DMS53 treated with DMSO at 0.1 percent for 48 hours (cell line): Measurements from ENCODE around the gene OPTC.
A peak's percentile ranks its signal among the peaks of the same experiment; 100 is the strongest.

Experiments
- DNase-seq: peaks from one replicate; lab custom pipeline; 2025; ENCODE audit not compliant: unreplicated experiment; lab: John Stamatoyannopoulos, UW

Gene OPTC

DNA sequence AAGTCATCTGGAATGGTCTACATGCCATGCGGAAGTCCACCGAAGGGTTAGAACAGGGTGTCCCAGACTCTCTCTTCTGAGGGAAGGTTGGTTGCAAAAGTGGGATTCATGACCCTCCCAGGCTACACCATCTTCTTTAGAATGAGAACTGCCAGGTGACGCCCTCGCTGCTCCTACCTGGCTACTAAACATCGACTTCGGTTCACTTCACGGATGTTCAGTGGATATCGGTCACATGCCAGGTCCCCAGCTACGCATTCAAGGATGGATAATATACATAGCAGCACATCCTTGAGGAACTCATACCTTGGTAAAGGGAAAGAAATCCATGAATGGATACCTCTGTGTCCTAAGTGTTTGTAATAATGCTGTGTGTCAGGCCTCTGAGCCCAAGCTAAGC lies 3.3 kb upstream of the OPTC start:
- DNase-seq, result no peak

DNA sequence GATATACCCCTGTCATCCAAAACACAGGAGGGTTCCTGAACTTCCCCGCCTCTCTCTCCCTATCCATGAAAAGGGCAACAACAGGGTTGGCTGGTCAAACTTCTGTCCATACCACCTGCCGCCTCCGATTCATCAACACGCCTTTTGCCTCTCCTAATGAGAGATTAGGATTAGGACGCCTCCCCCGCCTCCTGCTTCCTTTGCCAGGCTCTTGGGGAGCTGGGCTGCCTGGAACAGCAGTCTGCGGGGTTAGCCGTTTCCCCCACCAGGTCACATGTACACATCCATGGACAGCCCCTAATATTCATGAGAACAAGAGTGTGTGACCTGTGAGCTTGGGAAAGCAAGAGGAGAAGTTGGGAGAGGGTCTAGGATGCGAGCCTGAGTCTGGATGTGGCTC lies 2.3 kb upstream of the OPTC start:
- DNase-seq, result no peak

DNA sequence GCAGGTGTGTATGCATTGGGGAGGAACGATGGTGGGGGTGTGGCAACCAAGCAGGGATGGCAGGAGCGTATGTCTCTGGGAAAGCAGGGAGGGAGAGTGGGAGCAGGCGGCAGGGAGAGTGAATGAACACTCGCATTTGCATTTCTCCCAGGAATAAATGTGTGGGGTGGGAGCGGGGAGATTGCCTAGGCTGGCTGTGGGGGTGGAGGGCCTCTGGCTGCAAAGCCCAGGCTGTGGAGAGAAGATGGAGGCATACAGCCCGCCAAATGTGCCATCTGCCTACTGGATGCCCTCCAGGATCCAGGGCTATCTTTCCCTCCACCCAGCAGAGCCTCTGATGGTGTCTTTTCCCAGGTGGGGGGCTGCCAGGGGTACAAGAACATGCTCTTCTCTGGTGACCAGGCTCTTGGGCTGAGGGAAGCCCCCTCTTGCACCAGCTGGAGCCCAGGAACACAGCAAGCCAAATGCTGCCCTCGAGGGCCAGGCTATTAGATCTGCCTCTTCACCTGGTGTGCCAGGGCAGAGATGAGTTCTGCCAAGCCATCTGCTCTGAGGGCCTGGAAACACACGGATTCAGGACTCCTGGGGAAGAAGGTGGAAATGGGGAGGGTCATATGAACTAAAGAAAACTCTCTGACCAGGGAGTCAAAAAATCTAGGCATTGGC lies 1.7 kb upstream of the OPTC start:
- no peak for DNase-seq

DNA sequence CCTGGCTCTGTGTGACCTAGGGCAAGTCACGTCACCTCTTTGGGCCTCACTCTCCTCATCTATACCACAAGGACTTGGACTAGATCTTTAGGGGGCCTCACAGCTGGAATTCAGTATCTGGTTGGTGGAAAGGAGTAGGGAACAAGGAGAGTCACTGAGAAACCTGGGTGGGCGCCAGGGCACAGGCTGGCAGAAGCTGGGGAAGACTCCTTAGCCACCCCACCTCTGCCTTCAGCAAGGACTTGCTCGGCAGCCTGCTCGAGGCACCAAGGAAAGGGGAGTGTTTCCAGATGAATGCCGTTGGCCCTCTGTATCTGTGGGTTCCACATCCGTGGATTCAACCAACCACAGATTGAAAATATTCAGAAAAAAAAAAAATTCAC lies 1.2 kb upstream of the OPTC start:
- DNase-seq, result no peak

DNA sequence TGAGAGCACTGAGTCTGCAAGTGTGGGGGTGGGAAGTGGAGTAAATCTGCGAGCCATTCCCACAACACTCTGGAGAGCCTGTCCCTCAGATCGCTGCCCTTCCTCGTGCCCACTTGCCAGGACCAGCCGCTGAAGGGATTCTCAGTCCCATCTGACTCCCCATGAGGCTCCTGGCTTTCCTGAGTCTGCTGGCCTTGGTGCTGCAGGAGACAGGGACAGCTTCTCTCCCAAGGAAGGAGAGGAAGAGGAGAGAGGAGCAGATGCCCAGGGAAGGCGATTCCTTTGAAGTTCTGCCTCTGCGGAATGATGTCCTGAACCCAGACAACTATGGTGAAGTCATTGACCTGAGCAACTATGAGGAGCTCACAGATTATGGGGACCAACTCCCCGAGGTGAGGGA lies 1.9 kb downstream of the OPTC start:
- no peak for DNase-seq

DNA sequence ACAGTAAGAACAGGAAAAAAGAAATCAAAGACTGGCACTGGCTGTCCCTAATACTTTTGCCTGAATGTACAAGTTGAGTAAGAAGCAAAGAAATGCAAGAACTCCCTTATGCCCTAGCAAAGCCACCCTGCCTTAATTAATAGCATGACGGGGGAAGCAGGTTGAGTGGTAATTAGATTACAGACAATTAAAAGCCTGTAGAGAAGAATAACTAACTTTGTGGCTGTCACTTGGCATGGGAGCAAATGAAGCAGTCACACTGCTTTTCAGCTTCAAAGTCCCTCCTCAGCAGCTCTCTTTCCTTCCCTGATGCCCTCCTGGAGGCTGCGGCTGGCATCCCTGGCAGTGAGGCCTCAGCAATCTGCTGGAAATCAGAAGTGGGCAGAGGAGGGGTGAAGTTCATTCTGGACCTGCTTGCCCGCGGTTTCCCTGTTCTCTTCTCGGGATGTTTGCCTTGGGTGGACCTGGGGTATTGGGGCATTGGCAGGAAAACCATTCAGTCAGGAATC lies 3.4 kb downstream of the OPTC start:
- no peak for DNase-seq

DNA sequence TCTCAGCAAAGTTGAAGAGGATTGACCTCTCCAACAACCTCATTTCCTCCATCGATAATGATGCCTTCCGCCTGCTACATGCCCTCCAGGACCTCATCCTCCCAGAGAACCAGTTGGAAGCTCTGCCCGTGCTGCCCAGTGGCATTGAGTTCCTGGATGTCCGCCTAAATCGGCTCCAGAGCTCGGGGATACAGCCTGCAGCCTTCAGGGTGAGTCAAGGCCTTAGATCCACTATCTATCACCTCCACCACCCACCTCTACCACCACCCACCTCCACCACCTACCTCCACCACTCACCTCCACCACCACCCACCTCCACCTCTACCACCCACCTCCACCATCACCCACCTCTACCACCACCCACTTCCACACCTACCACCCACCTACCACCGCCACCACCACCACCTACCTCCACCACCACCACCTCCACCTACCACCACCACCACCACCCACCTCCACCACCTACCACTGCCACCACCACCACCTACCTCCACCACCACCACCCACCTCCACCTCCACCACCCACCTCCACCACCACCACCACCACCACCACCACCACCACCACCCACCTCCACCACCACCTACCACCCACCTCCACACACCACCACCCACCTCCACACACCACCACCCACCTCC lies 5.8 kb downstream of the OPTC start:
- DNase-seq, result no peak

DNA sequence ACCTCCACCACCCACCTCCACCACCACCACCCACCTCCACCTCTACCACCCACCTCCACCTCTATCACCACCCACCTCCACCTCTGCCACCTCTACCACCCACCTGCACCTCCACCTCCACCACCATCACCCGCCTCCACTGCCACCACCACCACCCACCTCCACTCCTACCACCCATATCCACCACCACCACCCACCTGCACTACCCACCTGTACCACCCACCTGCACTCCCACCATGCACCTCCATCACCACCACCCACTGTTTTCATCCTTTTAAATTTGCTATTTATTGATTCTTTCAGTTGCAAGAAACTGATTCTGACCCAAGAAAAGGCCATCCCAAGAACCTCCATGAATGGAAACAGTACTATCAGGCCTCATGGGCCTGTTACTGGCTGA lies 6.3 kb downstream of the OPTC start:
- no peak for DNase-seq

DNA sequence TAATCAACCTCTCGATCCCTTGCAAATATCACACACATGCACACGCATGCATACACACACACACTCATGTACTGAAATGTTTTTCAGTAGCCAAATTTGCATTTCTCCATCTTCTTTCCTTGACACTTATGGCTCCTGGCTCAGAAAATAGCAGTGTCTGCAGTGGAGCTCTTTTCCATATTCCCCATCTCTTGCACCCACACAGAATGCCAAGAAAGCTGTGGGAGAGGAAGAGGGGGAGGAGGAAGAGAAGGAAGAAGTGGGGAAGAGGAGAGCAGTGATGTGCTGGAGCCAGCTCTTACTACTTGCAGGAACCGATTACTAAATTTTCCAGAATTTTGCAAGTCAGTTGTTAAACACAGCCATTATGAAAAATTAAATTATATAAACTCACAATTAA lies 9.9 kb downstream of the OPTC start:
- DNase-seq, result no peak

DNA sequence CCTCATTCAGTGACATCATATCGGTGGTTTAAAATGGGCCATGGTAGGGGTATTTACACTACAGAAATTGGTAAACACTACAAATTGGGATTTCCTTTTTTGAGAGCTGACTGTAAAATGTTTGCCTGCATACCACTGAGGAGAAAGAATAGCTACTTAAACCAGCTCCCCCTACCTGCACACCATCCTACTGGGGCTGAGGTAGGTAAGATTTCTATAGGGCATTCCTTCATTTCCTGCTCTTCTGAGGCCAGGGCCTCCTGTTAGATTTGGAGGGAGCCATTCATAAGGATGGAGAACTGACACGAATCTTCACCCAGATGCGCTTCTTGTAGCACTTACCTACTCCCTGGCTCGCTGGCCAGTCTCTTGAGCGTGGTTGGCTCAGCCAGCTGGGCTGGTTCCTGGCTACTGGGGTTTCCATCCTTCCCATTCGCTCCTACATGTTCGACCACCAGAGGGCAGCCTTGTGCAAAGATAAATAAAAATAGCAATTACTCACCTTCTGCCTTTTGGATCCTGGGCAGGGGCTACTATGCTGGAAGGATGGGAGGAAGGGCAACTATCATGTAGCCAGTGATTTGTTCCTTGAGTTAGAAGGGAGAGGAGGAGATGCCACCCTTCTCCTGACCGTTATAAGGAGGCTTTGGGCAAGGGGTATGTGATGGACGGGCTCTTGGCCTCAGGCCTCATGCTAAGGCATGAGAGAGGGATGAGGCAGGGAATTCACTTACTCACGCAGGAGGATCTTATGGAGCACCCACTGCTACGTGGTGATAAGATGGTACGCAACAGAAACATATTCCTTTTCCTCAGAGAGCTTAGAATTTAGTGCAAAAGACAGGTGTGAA lies 10.7 kb downstream of the OPTC start:
- peak; percentile 77 for DNase-seq

DNA sequence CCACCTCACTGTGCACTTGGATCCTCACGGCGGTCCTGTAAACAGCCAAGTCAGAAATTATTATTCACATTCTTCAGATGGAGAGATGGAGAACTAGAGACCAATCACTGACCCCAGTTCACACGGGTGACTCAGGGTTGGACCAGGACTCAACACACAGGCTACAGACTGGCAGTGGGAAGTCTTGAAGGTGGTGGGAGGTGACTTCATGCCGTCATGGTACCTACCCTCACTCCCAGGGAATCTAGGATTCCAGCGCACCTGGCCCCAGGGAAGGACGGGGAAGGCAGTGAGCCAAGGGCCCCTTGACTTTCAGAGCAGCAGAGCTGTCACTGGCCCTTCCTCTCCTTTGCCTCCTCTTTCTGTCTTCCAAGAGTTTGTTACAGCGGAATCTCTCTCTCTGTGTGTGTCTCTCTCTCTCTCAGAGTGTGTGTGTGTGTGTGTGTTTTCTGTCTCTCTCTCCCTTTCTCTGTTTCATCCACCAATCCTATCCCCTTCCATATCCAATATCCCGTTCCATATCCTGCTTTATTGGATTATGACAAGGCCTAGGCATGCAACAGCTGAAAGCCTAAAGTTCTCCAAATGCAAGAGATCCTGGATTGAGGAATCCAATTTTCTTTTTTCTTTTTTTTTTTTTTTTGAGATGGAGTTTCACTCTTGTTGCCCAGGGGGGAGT lies 11.7 kb downstream of the OPTC start:
- no peak for DNase-seq

DNA sequence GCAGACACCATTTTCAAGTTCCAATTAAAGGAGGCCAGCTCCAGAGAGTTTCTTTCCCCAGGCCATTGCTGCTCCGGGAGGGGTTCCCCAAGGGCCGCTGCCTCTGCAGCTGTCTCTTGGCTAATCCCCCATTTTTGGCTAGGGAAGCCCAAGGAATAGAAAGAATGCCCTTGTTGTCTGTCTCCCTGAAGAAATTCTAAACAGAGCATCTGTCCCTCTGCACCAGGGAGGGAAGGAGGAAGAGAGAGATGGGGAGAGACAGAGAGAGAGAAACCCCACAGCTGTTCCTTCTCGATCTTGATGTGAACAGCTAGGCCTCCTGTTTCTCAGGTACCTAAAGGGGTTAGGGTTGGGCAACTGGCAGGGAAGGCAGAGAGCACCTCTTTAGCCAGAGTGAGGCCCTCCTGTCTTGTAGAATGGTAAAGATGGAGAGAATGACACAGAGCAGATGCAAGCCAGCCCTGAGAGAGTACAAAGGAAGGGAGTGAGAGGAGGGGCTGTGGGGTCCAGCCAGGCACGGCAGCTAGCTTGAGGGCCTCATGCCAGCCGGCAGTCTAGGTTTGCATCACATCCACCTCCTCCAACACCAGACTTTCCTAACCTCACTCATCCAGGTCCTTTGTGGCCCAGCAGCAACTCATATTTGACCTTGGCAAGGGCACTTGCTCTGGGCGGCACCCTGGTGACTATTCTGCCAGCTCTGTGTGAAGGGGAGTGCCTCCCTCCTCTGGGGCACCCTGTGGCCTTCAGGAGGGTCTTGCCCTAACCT lies 13.1 kb downstream of the OPTC start:
- DNase-seq, result no peak

DNA sequence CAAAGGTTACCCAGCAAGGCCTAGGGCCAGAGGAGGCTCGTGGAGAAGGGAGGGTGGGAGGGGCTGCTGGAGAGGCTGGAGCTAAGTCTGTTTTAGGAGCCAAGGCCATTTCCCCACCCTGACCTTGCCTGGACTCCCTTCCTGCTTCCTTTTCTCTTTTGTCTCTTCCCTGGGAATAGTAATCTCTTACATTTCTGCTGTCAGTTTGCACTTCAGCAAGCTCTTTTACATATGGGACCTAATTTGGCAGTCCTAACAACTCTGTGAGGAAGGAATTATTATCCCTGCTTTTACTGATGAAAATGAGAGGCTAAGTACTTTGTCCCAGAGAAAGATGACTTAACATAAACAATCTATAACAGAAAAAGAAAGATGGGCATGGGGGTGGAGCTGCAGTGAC lies 13.8 kb downstream of the OPTC start:
- no peak for DNase-seq

DNA sequence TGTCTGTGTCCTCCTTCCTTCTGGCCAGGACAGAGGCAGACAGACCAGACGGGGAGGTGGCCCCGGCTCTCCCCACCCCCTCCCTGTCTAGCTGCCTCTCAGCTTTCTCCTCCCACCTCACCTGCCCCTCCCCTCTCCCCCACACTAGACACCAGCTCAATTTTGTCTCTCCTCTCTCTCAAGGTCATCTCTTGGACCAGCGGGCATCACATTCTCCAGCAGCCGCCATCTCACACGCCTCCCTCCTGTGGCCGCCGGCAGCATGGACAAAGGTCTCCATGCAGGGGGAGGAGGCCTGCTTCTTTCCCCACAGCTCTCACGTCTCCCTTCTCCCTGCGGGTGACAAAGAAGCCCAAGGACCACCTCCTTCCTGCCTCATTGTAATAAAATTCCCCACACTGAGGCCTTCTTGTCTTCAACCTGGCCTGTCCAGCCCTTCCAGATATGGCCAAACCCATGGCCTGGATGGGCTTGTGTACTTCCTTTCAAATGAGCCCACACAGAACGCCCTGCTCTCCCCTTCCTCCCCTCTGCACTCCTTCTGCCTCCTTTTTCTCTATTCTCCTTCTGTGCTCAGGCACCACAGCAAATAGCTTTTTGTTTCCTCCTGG lies 14.6 kb downstream of the OPTC start:
- no peak for DNase-seq

DNA sequence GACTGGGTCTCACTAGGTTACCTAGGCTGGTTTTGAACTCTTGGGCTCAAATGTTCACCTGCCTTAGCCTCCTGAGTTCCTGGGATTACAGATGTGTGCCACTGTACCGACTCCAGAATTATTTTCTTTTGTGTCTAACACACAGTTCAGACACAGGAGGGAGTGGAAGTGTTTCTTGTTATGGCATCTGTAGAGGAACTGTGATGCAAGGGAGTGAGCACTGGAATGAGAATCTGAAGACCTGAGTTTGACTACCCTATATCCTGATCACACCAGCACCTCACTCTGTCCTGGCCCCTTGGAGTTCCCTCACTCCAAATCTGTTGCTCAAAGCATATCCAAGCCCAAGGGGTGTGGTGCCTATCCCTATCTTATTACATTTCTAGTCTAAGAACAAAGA lies 15.2 kb downstream of the OPTC start:
- DNase-seq, result no peak

DNA sequence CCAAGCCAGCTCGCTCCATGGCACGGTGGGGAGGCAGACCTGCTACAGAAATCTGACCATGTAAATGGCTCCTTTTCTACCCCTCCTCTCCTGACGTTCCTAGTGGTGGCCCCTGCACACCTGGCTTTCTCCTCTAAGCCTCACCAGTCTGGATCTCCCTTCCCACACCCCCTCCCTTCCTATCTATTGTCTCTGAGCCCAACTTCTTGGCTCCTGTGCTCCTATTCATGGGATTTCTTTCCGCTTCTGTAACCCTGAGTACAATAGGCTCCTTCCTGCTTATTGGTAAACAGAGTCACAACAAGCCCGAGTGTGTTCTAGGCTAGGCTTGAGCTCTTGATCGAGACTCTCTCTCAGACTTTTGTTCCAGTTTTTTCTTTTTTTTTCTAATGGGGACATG lies 17.6 kb downstream of the OPTC start:
- no peak for DNase-seq

DNA sequence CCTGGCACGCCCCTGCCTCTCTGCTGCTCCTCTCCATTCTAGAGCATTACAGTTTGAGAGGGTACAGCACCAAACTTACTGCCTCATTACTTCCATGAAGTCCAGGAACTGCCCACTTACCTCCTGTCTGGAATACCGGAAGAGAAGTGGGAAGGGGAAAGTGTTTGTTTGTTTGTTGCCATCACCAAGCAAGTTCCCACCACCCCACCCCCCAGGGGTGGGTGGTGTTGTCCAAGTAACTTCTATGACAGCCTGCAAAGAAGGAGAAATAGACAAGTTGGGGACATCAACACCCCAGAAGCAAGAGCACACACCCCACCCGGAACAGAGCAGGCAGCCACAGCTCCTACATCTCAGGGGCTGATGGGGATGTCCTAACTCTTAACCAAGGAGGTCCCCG lies 18.0 kb downstream of the OPTC start:
- DNase-seq, result no peak

DNA sequence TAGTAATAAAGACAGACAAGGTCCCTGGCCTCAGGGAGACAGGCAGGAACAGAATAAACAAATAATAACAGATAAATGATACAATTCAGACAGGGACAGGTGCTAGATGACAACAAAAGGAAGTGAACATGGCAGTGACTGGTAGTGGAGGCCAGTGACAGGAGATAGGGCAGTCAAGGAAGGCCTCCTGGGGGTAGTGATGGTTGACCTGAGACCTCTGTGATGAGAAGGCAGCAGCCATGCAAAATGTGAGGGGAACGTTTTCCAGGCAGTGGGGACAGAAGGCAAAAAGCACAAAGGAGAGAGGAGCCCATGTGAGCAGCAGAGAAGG lies 18.5 kb downstream of the OPTC start:
- no peak for DNase-seq

DNA sequence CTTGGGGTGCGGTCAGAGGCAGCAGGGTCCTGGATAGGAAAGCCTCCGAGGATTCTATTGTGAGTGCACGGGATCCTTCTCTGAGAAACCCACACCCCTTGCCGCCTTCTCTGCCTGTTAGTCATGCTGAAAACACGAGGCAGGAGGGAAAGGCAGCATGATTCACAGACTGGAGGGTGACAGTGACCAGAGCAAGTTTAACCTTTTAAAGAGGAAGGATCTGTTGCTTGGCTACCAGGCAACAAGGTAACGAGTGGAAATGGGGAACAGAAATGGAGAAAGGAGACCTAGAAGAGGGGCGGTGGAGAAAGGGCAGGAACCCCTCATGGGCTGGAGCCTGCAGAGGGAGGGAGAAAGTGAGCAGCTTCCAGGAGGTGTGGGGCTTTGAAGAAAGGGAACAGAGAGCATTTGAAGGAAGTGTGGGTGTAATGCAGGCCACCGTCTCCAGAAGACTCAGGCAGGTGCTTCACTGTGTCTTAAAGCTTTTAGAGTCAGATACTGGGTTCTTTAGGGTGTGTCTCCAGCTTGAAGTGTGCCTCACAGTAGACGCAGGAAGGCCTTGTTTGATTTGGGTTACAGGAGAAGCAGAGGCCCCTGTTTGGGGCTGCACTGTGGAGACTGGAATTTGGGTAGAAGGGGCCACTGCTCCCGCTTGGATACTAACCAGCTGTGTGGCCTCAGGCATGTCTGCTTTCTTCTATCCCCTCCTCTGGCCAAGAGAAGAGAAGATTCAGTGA lies 19.1 kb downstream of the OPTC start:
- DNase-seq, result no peak

DNA sequence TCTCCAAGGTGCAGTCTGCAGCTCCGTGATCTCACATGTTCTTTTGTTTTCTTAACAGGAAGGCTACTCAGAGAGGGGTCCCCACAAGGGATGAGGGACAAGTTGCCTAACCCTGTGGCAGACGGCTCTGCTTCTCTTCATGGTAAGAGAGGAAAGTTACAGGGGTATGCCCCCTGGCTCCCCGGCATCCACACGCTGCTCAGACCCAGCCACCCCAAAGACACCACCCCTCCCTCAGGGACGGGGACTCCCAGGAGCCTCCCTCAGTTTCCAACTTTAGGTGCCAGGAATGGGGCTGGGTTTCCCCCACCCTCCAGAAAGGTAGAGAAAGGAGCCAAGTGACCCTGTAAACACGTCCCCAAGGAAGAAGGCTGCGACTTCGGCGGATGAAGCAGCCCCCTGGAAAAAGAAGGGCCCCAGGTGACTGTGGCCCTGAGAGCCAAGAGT lies 19.7 kb downstream of the OPTC start:
- no peak for DNase-seq
